ENCODE measurements around the gene IL17RC.
"Not testable (repeated sequence)": the region's sequence is repeated elsewhere in the genome, so short reads cannot be mapped to it uniquely, and the experiment has no call there.

The IL17RC gene

GRCh38 chr3:9884555-9885165, 32.2 kb upstream of the IL17RC start:
- H3K36me3 Mint-ChIP-seq (ENCODE audit: insufficient read depth), result peaks cover 10% of the 10 kb centered on the region
- H3K4me3 Mint-ChIP-seq, result no peak overlapping the region
- ATAC-seq (replicated peaks), result no peak
- H3K27me3 Mint-ChIP-seq, result peaks cover 7 to 14% of the 10 kb centered on the region in 2 donors
- no peaks in the 10 kb centered on the region for H3K4me1 Mint-ChIP-seq (ENCODE audit: low read depth in 2 of 2)
- no peak overlapping the region for H3K27ac Mint-ChIP-seq
- DNase-seq, result no peak
- H3K9me3 Mint-ChIP-seq, result no peaks in the 10 kb centered on the region

- DNase-seq, result no peak
- no peak overlapping the region for H3K4me3 Mint-ChIP-seq
- H3K9me3 Mint-ChIP-seq, result no peaks in the 10 kb centered on the region
- peaks cover 22% of the 10 kb centered on the region for H3K36me3 Mint-ChIP-seq (ENCODE audit: insufficient read depth)
- peaks cover 4% of the 10 kb centered on the region in 2 donors for H3K4me1 Mint-ChIP-seq (ENCODE audit: low read depth in 2 of 2)
- H3K27me3 Mint-ChIP-seq, result peaks cover 7 to 9% of the 10 kb centered on the region in 2 donors
- ATAC-seq (replicated peaks), result no peak
- no peak overlapping the region for H3K27ac Mint-ChIP-seq
These were observed 30.6 kb upstream of the IL17RC start for GRCh38 chr3:9886328-9886727.

DNA sequence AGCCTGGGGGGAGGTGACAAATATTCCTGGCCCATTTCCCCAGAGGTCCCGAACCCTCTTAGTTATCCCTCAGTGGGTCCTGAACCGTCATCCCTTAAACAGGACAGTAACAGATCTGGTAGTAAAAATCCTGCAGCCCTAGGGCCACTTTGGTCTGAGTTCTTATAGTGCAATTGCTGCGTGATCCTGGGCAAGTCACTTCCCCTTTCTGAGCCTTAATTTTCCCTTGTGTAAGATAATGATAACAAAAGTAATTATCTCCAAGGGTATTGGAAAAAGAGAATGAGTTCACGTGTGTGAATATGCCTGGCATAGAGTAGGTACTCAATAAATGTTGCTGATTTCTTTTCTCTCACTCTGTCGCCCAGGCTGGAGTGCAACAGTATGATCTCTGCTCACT, 29.4 kb upstream of the IL17RC start:
- ATAC-seq (replicated peaks) (no peak), DNase-seq (no peak)
- H3K27me3 Mint-ChIP-seq, result peaks cover 7 to 9% of the 10 kb centered on the region in 2 donors
- H3K36me3 Mint-ChIP-seq (ENCODE audit: insufficient read depth), result peaks cover 22% of the 10 kb centered on the region
- H3K4me3 Mint-ChIP-seq, result no peak overlapping the region
- H3K27ac Mint-ChIP-seq, result no peak overlapping the region
- H3K9me3 Mint-ChIP-seq, result no peaks in the 10 kb centered on the region
- H3K4me1 Mint-ChIP-seq (ENCODE audit: low read depth in 2 of 2), result peaks cover 9 to 12% of the 10 kb centered on the region in 2 donors

DNA sequence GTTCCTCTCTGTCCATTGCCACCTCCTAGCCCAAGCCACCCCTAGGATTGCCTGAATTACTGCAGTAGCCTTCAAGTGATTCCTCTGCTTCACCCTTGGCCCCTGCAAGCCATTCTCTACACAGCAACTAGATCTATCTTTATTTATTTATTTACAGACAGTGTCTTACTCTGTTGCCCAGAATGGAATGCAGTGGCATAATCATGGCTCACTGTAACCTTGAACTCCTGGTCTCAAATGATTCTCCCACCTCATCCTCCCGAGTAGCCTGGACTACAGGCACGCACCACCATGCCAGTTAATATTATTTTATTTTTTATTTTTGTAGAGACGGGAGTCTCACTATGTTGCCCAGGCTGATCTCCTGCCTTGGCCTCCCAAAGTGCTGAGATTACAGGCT, 28.4 kb upstream of the IL17RC start:
- Mint-ChIP-seq H3K27ac (peak overlapping the region; percentile 99), H3K27me3 (peaks cover 7 to 9% of the 10 kb centered on the region in 2 donors), H3K9me3 (no peaks in the 10 kb centered on the region), H3K4me1 (ENCODE audit: low read depth in 2 of 2) (peaks cover 16 to 20% of the 10 kb centered on the region in 2 donors), H3K36me3 (ENCODE audit: insufficient read depth) (peaks cover 24% of the 10 kb centered on the region), H3K4me3 (no peak overlapping the region)
- no peak for DNase-seq
- no peak for ATAC-seq (replicated peaks)

- DNase-seq (no peak), ATAC-seq (replicated peaks) (no peak)
- Mint-ChIP-seq H3K27ac (peak overlapping the region; percentile 99), H3K4me3 (peak overlapping the region in 1 of 2 donors; percentile 99), H3K36me3 (ENCODE audit: insufficient read depth) (peaks cover 24% of the 10 kb centered on the region), H3K27me3 (peaks cover 3% of the 10 kb centered on the region in 2 donors), H3K4me1 (ENCODE audit: low read depth in 2 of 2) (peaks cover 19 to 27% of the 10 kb centered on the region in 2 donors), H3K9me3 (no peaks in the 10 kb centered on the region)
These were observed 27.5 kb upstream of the IL17RC start for GRCh38 chr3:9889405-9889804.

- H3K4me1 Mint-ChIP-seq (ENCODE audit: low read depth in 2 of 2), result peaks cover 24 to 33% of the 10 kb centered on the region in 2 donors
- peak; percentile 92 for ATAC-seq (replicated peaks)
- no peaks in the 10 kb centered on the region for H3K9me3 Mint-ChIP-seq
- H3K27ac Mint-ChIP-seq, result peak within 1 kb of the TSS; percentile 99
- DNase-seq, result peak; percentile 87 to 89 (median 88)
- peak within 1 kb of the TSS; percentile 97 to 99 for H3K4me3 Mint-ChIP-seq
- no peaks in the 10 kb centered on the region for H3K27me3 Mint-ChIP-seq
- H3K36me3 Mint-ChIP-seq (ENCODE audit: insufficient read depth), result peaks cover 28% of the 10 kb centered on the region
These were observed 26.4 kb upstream of the IL17RC start, which contains the start of gene JAGN1 for GRCh38 chr3:9890249-9891071. Gene JAGN1 (plus strand): TSS chr3:9890610. CDS start chr3:9890723, 113 bp downstream.

DNA sequence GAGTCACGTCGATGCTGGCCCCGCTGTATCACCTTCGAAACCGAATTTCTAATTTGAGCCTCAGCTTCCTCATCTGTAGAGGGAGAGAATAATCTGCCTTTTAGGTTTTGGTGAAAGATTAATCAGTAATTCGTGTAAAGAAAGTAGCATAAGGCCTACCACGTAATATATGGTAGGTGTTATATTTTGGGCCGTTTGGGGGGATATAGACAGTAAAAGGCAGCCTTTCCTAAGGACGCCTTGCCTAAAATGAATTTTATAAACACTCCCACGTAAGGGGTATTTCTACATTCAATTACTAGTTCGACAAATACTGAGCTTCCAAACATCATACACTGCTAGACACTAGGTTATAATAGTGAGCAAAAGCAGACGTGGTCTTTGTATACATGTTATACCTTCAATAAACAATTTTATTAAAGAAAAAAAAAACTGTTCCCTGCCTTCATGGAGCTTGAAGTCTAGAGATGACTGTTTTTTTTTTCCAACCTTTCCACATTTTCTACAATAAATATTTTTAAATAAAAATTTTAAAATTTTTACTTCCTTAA, 25.8 kb upstream of the IL17RC start:
- ATAC-seq (replicated peaks) (no peak), DNase-seq (no peak)
- H3K27me3 Mint-ChIP-seq, result no peaks in the 10 kb centered on the region
- peaks cover 28% of the 10 kb centered on the region for H3K36me3 Mint-ChIP-seq (ENCODE audit: insufficient read depth)
- no peaks in the 10 kb centered on the region for H3K9me3 Mint-ChIP-seq
- H3K4me3 Mint-ChIP-seq, result peak overlapping the region; percentile 97 to 99
- H3K27ac Mint-ChIP-seq, result peak overlapping the region; percentile 99
- H3K4me1 Mint-ChIP-seq (ENCODE audit: low read depth in 2 of 2), result peaks cover 28 to 33% of the 10 kb centered on the region in 2 donors

- Mint-ChIP-seq H3K4me3 (no peak overlapping the region), H3K9me3 (no peaks in the 10 kb centered on the region), H3K27me3 (no peaks in the 10 kb centered on the region), H3K36me3 (ENCODE audit: insufficient read depth) (peaks cover 28% of the 10 kb centered on the region), H3K27ac (peak overlapping the region in 1 of 2 donors; percentile 66), H3K4me1 (ENCODE audit: low read depth in 2 of 2) (peaks cover 33 to 42% of the 10 kb centered on the region in 2 donors)
- DNase-seq (no peak), ATAC-seq (replicated peaks) (no peak)
These were observed 23.2 kb upstream of the IL17RC start for GRCh38 chr3:9893739-9894138.

DNA sequence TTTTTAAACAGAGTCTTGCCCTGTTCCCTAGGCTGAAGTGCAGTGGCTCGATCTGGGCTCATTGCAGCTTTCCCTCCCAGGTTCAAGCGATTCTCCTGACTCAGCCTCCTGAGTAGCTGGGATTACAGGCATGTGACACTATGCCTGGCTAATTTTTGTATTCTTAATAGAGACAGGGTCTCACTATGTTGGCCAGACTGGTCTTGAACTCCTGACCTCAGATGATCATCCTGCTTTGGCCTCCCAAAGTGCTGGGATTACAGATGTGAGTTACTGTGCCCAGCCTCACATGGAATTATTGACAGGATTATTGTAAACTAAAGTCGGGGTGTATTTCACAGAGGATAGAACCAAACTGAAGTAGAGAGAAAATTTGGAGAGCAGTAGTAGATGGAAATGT, 21.2 kb upstream of the IL17RC start:
- H3K27ac Mint-ChIP-seq; H3K27me3 Mint-ChIP-seq; DNase-seq; H3K9me3 Mint-ChIP-seq; H3K4me3 Mint-ChIP-seq; ATAC-seq (replicated peaks): not testable (repeated sequence)
- H3K36me3 Mint-ChIP-seq (ENCODE audit: insufficient read depth), result peaks cover 16% of the 10 kb centered on the region
- H3K4me1 Mint-ChIP-seq (ENCODE audit: low read depth in 2 of 2), result peaks cover 33 to 42% of the 10 kb centered on the region in 2 donors

GRCh38 chr3:9896755-9897407, 20.0 kb upstream of the IL17RC start:
- ATAC-seq (replicated peaks); H3K27me3 Mint-ChIP-seq; H3K36me3 Mint-ChIP-seq (ENCODE audit: insufficient read depth); DNase-seq; H3K9me3 Mint-ChIP-seq; H3K4me3 Mint-ChIP-seq: not testable (repeated sequence)
- Mint-ChIP-seq H3K4me1 (ENCODE audit: low read depth in 2 of 2) (peaks cover 32 to 39% of the 10 kb centered on the region in 2 donors), H3K27ac (peak overlapping the region; percentile 5 to 57)

DNA sequence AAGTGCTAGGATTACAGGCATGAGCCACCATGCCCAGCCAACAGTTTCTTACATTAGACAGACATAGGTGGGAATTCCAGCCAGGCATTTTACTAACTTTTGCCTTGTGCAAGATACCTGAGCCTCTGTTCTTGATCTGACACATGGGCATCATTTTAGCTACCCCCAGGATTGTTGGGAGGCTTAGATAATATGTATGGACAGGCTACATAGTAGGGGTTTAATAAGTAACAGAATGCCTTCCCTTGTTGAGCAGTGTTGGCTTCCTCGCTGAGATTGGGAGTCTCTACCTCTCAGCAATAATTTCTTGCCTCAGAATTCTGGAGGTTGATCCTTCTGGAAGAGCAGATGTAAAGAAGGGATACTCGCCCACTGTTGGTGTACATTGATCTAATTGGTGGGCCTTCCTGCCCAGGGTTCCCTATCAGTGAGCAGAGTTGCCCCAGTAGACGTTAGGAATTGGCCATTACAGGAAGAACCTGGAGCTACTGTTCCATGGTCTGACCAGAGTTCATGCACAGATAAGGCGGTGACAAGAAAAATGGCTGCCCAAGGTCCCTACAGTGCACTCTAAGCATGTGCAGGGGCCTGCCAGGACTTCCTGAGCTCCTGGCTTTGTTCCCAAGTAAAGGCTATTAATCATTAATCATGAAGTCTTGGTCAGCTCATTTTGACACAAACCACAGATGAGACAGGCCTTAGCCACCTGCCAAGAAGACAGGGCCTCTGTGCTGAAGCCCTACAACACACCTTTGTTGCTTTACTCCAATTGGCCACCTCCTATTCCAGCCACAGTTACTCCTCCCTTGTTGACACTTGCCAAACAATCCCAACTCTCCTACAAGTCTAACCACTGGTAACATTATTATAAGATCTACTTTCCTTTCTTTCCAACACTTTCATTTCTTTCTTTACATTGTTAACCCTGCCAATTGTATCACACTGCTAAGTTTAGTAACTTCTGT, 19.2 kb upstream of the IL17RC start:
- Mint-ChIP-seq H3K4me3 (no peak overlapping the region), H3K27ac (peak overlapping the region; percentile 5 to 57), H3K4me1 (ENCODE audit: low read depth in 2 of 2) (peaks cover 32 to 37% of the 10 kb centered on the region in 2 donors)

DNA sequence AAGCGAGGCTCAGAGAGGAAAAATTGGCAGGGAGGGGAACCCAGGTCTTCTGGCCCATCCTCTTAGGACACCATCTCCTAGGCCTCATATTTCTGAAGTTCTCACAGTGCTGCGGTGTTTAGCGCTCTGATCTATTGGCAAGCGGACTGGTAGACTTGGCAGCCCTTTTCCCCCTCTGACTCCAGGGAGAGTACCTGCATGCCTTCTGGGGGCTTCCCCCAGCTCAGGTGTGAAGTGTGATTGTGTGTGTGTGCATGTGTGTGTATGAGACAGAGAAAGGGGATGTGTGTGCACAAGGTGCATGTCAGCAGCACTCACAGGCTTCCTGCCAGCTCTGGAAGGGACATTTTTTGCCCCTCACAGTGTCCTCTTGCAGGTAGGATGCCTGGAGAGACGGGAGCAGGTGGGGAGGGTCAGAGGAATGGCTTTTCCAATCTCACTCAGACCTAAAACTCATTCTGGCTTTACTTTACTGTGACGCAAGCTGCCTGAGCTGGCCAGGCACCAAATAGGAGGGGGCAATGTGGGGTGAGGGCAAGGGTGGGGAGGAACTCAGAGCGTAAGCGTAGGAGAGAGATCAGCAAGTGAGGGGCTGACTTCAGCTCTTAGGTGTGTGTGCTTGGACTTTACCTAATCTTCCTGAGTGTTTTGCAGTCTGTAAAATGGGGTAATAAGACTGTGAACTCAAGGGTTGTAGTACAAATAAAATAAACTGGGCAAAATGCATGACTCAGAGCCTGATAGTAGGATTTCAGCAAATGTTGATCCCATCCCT, 18.2 kb upstream of the IL17RC start:
- no peak for DNase-seq
- peaks cover 31 to 34% of the 10 kb centered on the region in 2 donors for H3K4me1 Mint-ChIP-seq (ENCODE audit: low read depth in 2 of 2)
- no peaks in the 10 kb centered on the region for H3K27me3 Mint-ChIP-seq
- H3K27ac Mint-ChIP-seq, result peak overlapping the region in 1 of 2 donors; percentile 5
- H3K36me3 Mint-ChIP-seq (ENCODE audit: insufficient read depth), result peaks cover 4% of the 10 kb centered on the region
- ATAC-seq (replicated peaks), result no peak
- H3K9me3 Mint-ChIP-seq, result no peaks in the 10 kb centered on the region
- no peak overlapping the region for H3K4me3 Mint-ChIP-seq

More for the DNA sequence above, 19.2 kb upstream of the IL17RC start:
- DNase-seq, result no peak
- Mint-ChIP-seq H3K36me3 (ENCODE audit: insufficient read depth) (peaks cover 7% of the 10 kb centered on the region), H3K9me3 (no peaks in the 10 kb centered on the region), H3K27me3 (no peaks in the 10 kb centered on the region)
- no peak for ATAC-seq (replicated peaks)
